Immature natural killer cell (primary cell): ENCODE data around the gene PLAAT4. TPM values are rescaled to one million over a fixed set of nuclear protein-coding genes. Genes with fewer than 3 reads are reported as not detected.

ENCODE experiments used
- DNase-seq, 3 donors: peaks; one replicate each; pipeline ENCODE4 v3.0.0; 2022; ENCODE audit warnings: mixed read lengths in 1 of 3
- H3K27ac Mint-ChIP-seq, 6 donors: one replicate each; pipeline ENCODE4 v1.8.0; 2020; ENCODE audit warnings: mixed read lengths in 6 of 6, mild to moderate bottlenecking in 5 of 6, inconsistent platforms in 4 of 6, moderate library complexity in 3 of 6
- H3K27me3 Mint-ChIP-seq, 3 donors: one replicate each; pipeline ENCODE4 v1.8.0; 2020 to 2021; ENCODE audit warnings: low read depth in 3 of 3, mild to moderate bottlenecking in 3 of 3, mixed read lengths in 3 of 3, moderate library complexity in 3 of 3, inconsistent platforms in 1 of 3
- H3K36me3 Mint-ChIP-seq, 3 donors: one replicate each; pipeline ENCODE4 v1.8.0; 2020; ENCODE audit warnings: mixed read lengths in 3 of 3, inconsistent platforms in 2 of 3, mild to moderate bottlenecking in 2 of 3
- H3K4me1 Mint-ChIP-seq, 2 donors: one replicate each; pipeline ENCODE4 v1.8.0; 2020; ENCODE audit warnings: inconsistent platforms in 2 of 2, mild to moderate bottlenecking in 2 of 2, mixed read lengths in 2 of 2, moderate library complexity in 1 of 2
- H3K4me3 Mint-ChIP-seq, 5 donors: one replicate each; pipeline ENCODE4 v1.8.0; 2020; ENCODE audit warnings: mild to moderate bottlenecking in 5 of 5, mixed read lengths in 5 of 5, inconsistent platforms in 3 of 5, moderate library complexity in 3 of 5
- H3K9me3 Mint-ChIP-seq, 6 donors: one replicate each; pipeline ENCODE4 v1.8.0; 2020; ENCODE audit warnings: mild to moderate bottlenecking in 6 of 6, mixed read lengths in 6 of 6, inconsistent platforms in 4 of 6, moderate library complexity in 3 of 6
- polyA plus RNA-seq, 3 donors: library from polyadenylated mRNA; unstranded; fragments of 300-500 nt; fragmentation: Illumina TruSeq; gene quantifications; one replicate each; pipeline ENCODE4 v1.2.3, GENCODE V29; 2021

PLAAT4 gene
- polyA plus RNA-seq, 3 donors from 2014 or later, result 886 to 933 (median 906) TPM

- peaks cover 64 to 73% of the 10 kb centered on the region in 2 donors for H3K4me1 Mint-ChIP-seq
- DNase-seq, result peak; percentile 82 to 85 (median 82)
- H3K27me3 Mint-ChIP-seq, result peaks cover 2 to 7% (median 4%) of the 10 kb centered on the region in 3 donors
- peaks cover 0 to 8% (median 0%) of the 10 kb centered on the region in 3 donors for H3K36me3 Mint-ChIP-seq
- H3K27ac Mint-ChIP-seq, result peak overlapping the region; percentile 94 to 98 (median 97)
- H3K9me3 Mint-ChIP-seq, result no peaks in the 10 kb centered on the region
- peak overlapping the region; percentile 85 to 93 (median 88) for H3K4me3 Mint-ChIP-seq
Observed at GRCh38 chr11:63553759-63554158, 17.2 kb downstream of the PLAAT4 start.

GRCh38 chr11:63554877-63555223 is 18.2 kb downstream of the PLAAT4 start:
- DNase-seq, result no peak
- H3K4me3 Mint-ChIP-seq, result peak overlapping the region; percentile 6 to 93 (median 87)
- H3K27me3 Mint-ChIP-seq, result peaks cover 2 to 8% (median 2%) of the 10 kb centered on the region in 3 donors
- no peaks in the 10 kb centered on the region for H3K9me3 Mint-ChIP-seq
- H3K27ac Mint-ChIP-seq, result peak overlapping the region; percentile 94 to 98 (median 97)
- peaks cover 57 to 66% of the 10 kb centered on the region in 2 donors for H3K4me1 Mint-ChIP-seq
- H3K36me3 Mint-ChIP-seq, result peaks cover 0 to 8% (median 0%) of the 10 kb centered on the region in 3 donors

- no peak for DNase-seq
- peaks cover 61 to 72% of the 10 kb centered on the region in 2 donors for H3K4me1 Mint-ChIP-seq
- H3K27ac Mint-ChIP-seq, result peak overlapping the region in 4 of 6 donors; percentile 7 to 98 (median 58)
- H3K36me3 Mint-ChIP-seq, result no peaks in the 10 kb centered on the region
- H3K4me3 Mint-ChIP-seq, result peak overlapping the region in 1 of 5 donors; percentile 43
- peaks cover 3 to 12% (median 5%) of the 10 kb centered on the region in 3 donors for H3K27me3 Mint-ChIP-seq
- no peaks in the 10 kb centered on the region for H3K9me3 Mint-ChIP-seq
Observed at GRCh38 chr11:63556404-63557013, 19.9 kb downstream of the PLAAT4 start.

GRCh38 chr11:63557570-63557969 is 21.0 kb downstream of the PLAAT4 start:
- peaks cover 55 to 71% of the 10 kb centered on the region in 2 donors for H3K4me1 Mint-ChIP-seq
- H3K27me3 Mint-ChIP-seq, result peaks cover 3 to 6% (median 5%) of the 10 kb centered on the region in 3 donors
- peak overlapping the region in 1 of 6 donors; percentile 83 for H3K27ac Mint-ChIP-seq
- no peak overlapping the region for H3K4me3 Mint-ChIP-seq
- H3K36me3 Mint-ChIP-seq, result no peaks in the 10 kb centered on the region
- no peak for DNase-seq
- H3K9me3 Mint-ChIP-seq, result no peaks in the 10 kb centered on the region

- peaks cover 3 to 6% (median 5%) of the 10 kb centered on the region in 3 donors for H3K27me3 Mint-ChIP-seq
- no peak for DNase-seq
- H3K9me3 Mint-ChIP-seq, result no peaks in the 10 kb centered on the region
- H3K4me1 Mint-ChIP-seq, result peaks cover 50 to 67% of the 10 kb centered on the region in 2 donors
- no peaks in the 10 kb centered on the region for H3K36me3 Mint-ChIP-seq
- peak overlapping the region in 1 of 6 donors; percentile 35 for H3K27ac Mint-ChIP-seq
- no peak overlapping the region for H3K4me3 Mint-ChIP-seq
Observed at GRCh38 chr11:63558459-63559157, 22.0 kb downstream of the PLAAT4 start.

- Mint-ChIP-seq H3K36me3 (no peaks in the 10 kb centered on the region), H3K9me3 (no peaks in the 10 kb centered on the region), H3K4me3 (peak overlapping the region; percentile 6 to 82 (median 60)), H3K27me3 (peaks cover 3 to 5% (median 3%) of the 10 kb centered on the region in 3 donors), H3K27ac (peak overlapping the region; percentile 52 to 91 (median 78)), H3K4me1 (peaks cover 50 to 67% of the 10 kb centered on the region in 2 donors)
- DNase-seq, result peak in 1 of 3 donors; percentile 45
Observed at GRCh38 chr11:63560506-63561180, 24.0 kb downstream of the PLAAT4 start.

- H3K27ac Mint-ChIP-seq, result peak within 1 kb of the TSS in 5 of 6 donors; percentile 51 to 94 (median 75)
- H3K36me3 Mint-ChIP-seq, result no peaks in the 10 kb centered on the region
- peak within 1 kb of the TSS; percentile 3 to 50 (median 22) for H3K4me3 Mint-ChIP-seq
- no peak for DNase-seq
- H3K4me1 Mint-ChIP-seq, result peaks cover 61 to 72% of the 10 kb centered on the region in 2 donors
- no peaks in the 10 kb centered on the region for H3K9me3 Mint-ChIP-seq
- peaks cover 5 to 10% (median 9%) of the 10 kb centered on the region in 3 donors for H3K27me3 Mint-ChIP-seq
Observed at GRCh38 chr11:63563201-63564055, 26.8 kb downstream of the PLAAT4 start, which contains the start of gene PLAAT2. Gene PLAAT2 (minus strand): TSS chr11:63563379. CDS start chr11:63563324, 55 bp downstream.

- peaks cover 64 to 72% of the 10 kb centered on the region in 2 donors for H3K4me1 Mint-ChIP-seq
- H3K27ac Mint-ChIP-seq, result peak overlapping the region; percentile 73 to 94 (median 83)
- H3K27me3 Mint-ChIP-seq, result peaks cover 3 to 10% (median 9%) of the 10 kb centered on the region in 3 donors
- H3K4me3 Mint-ChIP-seq, result peak overlapping the region; percentile 6 to 50 (median 32)
- no peaks in the 10 kb centered on the region for H3K9me3 Mint-ChIP-seq
- peak; percentile 46 to 52 (median 49) for DNase-seq
- no peaks in the 10 kb centered on the region for H3K36me3 Mint-ChIP-seq
Observed at GRCh38 chr11:63564056-63564774, 27.6 kb downstream of the PLAAT4 start.

GRCh38 chr11:63564784-63565350 is 28.3 kb downstream of the PLAAT4 start:
- Mint-ChIP-seq H3K36me3 (no peaks in the 10 kb centered on the region), H3K4me1 (peaks cover 65 to 76% of the 10 kb centered on the region in 2 donors)

GRCh38 chr11:63567044-63567840 is 30.6 kb downstream of the PLAAT4 start:
- Mint-ChIP-seq H3K27ac (peak overlapping the region; percentile 90 to 97 (median 94)), H3K9me3 (no peaks in the 10 kb centered on the region), H3K27me3 (peaks cover 0 to 8% (median 6%) of the 10 kb centered on the region in 3 donors), H3K4me1 (peaks cover 47 to 60% of the 10 kb centered on the region in 2 donors), H3K36me3 (no peaks in the 10 kb centered on the region), H3K4me3 (peak overlapping the region; percentile 14 to 75 (median 54))
- DNase-seq, result peak; percentile 85 to 90 (median 86)

More at GRCh38 chr11:63564784-63565350, 28.3 kb downstream of the PLAAT4 start:
- Mint-ChIP-seq H3K27me3 (peaks cover 3 to 10% (median 9%) of the 10 kb centered on the region in 3 donors), H3K9me3 (no peaks in the 10 kb centered on the region), H3K4me3 (peak overlapping the region in 4 of 5 donors; percentile 6 to 32 (median 24)), H3K27ac (peak overlapping the region; percentile 73 to 94 (median 83))
- DNase-seq, result no peak

- Mint-ChIP-seq H3K4me1 (peaks cover 50 to 56% of the 10 kb centered on the region in 2 donors), H3K27me3 (peaks cover 0 to 7% (median 6%) of the 10 kb centered on the region in 3 donors), H3K9me3 (no peaks in the 10 kb centered on the region), H3K36me3 (peaks cover 0 to 8% (median 0%) of the 10 kb centered on the region in 3 donors), H3K4me3 (no peak overlapping the region), H3K27ac (peak overlapping the region in 5 of 6 donors; percentile 26 to 93 (median 34))
- DNase-seq, result no peak
Observed at GRCh38 chr11:63569570-63569969, 33.0 kb downstream of the PLAAT4 start.
